HL-60/S4 treated with retinoic acid at 250 ng/mL for 4 days and 3 days (cell line): ENCODE data around the gene SCGB1A1.

ENCODE experiments used
- in situ Hi-C: fragments of 300-500 bp; cut with MboI; formaldehyde crosslinking; loops from 2 replicates; pipeline ENCODE4 v1.7.0; 2022; ENCODE audit warnings: low sequenced_read_pairs

Gene SCGB1A1

DNA sequence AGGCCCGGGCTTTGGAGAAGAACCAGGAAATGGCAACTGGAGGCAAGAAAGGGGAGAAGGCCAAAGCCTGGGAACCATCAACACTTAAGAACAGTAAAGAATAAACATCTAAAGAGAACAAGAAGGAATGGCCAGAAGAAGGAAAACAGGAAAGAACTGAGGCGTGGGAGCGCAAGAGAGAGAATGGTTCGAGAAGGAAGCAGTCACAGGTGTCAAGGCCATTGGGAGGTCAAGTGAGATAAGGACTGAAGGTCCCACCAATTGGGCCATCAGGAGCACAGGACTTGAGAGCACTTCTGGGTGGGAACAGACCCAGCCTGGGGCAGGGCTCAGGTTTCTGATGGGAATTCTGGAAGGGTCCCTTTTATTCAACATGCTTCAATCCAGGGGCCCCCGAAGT, 697 bp upstream of the SCGB1A1 start:
- in situ Hi-C loops: loop anchor here (10.0 to 25.0 kb wide), 3 partner anchors 144 to 444 kb away; partner anchors contain the start of gene EEF1G

DNA sequence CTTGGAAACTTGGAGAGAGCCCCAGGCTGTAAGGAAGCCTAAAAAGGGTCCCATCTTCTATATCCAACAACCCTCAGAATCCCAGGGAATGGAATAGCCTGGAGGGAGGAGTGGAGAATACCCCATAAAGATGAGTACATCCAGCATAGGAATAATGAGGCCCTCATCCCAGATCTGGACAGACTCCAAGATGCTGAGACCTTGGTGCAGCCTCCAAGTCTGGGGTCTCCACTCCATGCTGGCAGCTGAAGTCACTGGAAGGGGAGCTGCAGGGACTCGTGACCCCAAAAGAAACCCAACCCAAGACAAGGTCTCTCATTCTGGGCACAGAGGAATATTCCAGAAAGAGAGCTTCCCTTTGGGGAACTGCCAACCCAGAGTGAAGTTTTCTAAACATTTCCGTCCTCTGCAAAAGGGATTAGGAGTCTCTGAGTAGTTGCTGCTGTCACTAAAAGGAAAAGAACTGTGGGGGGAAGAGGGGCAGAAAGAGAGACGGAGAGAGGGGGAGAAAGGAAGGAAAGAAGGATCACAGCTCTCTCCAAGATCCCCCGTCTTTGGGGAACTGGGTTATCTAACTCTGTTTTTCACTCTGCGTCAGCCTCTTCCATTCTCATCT, 589 bp downstream of the SCGB1A1 start:
- in situ Hi-C loops: loop anchor here (10.0 to 25.0 kb wide), 3 partner anchors 143 to 443 kb away; partner anchors contain the start of gene EEF1G

DNA sequence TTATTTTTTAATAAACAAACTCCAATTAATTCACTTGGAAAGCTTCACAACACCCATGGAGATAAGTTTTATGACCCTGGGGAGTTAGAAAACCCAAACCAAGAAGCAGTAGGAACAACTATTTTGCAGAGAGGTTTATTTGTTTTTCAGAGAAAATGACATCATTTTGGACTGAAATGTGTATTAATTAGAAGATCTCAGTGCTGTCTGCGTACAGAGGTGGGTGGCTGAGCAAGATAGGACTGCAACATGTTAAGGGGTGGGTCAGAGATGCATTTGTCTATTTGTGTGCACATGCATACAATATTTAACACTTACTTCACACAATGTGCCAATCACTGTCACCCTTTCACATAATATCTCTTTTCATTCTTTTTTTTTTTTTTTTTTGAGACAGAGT, 1.1 kb downstream of the SCGB1A1 start:
- in situ Hi-C loops: loop anchor here (10.0 to 25.0 kb wide), 3 partner anchors 142 to 442 kb away; partner anchors contain the start of gene EEF1G

DNA sequence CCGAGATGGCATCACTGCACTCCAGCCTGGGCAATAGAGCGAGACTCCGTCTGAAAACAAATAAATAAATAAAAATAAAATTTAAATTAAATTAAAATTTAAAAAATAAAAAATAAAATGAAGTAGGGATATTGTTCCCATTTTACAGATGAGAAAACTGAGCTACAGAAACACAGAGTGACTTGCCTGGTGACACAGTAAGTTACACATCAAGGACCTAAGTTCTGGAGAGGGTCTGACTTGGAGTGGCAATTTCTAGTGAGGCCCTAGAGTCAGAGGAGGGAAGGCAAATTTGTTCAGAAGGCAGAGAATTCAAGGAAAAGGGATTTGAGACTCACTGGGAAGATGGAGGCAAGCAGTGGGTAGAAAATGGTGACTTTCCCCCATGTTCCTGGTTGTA, 2.0 kb downstream of the SCGB1A1 start:
- in situ Hi-C loops: loop anchor here (25.0 kb wide), 2 partner anchors 141 to 441 kb away; partner anchors contain the start of gene EEF1G

DNA sequence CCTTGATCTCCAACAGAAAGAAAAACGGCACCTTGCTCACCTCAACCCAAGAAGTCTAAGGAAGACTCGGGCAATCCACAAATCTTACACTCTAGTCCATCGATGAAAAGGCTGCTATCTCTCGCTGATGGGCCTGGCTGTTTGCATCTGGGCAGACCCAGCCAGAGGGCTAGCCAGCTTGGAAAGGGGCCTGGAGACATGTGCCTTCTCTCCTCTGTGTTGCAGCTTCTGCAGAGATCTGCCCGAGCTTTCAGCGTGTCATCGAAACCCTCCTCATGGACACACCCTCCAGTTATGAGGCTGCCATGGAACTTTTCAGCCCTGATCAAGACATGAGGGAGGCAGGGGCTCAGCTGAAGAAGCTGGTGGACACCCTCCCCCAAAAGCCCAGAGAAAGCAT, 3.2 kb downstream of the SCGB1A1 start:
- in situ Hi-C loops: loop anchor here (25.0 kb wide), 2 partner anchors 140 to 440 kb away; partner anchors contain the start of gene EEF1G

DNA sequence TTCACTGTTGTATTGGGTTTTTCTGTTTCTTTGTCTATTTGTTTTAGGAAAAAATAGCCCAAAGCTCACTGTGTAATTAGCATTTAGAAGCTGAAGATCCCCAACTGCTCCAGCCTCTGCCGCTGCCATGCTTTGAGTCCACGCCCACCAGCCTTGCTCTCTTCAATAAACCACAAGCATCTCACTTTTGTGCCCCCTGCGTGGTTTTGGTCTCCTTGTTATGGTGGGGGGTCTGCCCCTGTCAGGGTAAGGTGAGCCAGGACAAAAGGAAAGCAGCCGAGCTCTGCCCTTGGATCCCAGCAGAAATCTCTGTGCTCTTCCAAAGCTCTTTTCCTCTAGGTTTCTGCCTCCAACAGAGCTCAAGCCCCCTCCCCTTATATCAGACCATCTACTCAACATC, 4.2 kb downstream of the SCGB1A1 start:
- in situ Hi-C loops: loop anchor here (25.0 kb wide), 2 partner anchors 139 to 439 kb away; partner anchors contain the start of gene EEF1G

DNA sequence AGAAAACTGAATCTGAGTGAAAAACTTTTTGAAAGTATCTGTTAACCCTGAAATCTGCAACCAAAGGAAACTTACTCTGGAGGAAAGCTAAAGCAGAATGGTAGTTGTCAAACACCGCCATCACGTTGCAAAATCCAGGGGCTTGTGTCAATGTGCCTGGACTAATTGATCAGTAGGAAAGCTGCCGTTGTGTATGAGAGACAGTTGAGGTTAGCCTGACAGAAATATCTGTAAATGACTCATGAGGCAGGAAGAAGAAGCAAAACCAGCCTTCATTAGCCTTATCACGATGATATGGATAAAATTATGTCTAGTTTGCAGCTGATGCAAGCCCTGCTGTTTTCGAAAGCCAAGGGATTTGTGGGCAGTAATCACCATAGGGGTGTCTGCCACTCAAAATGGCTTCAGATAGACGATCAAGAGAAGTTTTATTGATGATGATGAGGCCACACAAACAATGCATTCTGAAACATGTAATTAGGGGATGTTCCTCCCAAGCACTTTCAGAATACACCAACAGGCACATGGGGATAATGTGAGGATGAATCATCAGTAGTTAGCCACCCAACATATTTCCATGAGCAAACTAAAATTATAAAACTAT, 8.9 kb downstream of the SCGB1A1 start:
- in situ Hi-C loops: no loop called here

DNA sequence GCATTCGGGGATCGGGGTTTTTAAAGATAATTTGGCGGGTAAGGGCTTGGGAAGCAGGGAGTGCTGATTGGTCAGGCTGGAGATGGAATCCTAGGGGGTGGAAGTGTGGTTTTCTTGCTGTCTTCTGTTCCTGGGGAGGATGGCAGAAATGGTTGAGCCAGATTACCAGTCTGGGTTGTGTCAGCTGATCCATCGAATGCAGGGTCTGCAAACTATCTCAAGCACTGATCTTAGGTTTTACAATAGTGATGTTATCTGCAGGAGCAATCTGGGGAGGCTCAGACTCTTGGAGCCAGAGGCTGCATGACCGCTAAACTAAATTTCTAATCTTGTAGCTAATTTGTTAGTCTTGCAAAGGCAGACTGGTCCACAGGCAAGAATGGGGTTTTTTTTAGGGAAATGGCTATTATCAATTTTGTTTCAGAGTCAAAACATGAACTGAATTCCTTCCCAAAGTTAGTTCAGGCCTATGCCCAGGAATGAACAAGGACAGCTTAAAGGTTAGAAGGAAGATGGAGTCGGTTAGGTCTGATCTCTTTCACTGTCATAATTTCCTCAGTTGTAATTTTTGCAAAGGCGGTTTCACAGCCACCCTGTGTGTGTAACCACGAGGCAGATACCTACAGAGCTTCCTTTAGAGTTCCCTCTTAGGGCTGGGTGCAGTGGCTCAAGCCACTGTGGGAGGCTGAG, 10.2 kb downstream of the SCGB1A1 start:
- in situ Hi-C loops: no loop called here

DNA sequence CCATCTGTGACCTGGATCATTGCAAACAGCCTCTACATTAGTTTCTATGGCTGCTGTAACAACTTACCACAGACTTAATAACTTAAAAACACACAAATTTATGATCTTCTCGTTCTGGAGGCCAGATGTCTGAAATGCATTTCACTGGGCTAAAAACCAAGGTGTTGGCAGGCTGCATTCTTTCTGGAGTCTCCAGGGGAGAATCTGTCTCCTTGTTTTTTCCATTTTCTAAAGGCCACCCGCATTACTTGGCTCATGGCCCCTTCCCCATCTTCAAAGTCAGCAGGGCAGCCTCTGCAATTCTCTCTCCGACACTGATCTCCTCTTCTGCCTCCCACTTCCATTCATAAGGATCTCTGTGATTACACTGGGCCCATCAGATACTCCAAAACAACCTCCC, 11.6 kb downstream of the SCGB1A1 start:
- in situ Hi-C loops: no loop called here

DNA sequence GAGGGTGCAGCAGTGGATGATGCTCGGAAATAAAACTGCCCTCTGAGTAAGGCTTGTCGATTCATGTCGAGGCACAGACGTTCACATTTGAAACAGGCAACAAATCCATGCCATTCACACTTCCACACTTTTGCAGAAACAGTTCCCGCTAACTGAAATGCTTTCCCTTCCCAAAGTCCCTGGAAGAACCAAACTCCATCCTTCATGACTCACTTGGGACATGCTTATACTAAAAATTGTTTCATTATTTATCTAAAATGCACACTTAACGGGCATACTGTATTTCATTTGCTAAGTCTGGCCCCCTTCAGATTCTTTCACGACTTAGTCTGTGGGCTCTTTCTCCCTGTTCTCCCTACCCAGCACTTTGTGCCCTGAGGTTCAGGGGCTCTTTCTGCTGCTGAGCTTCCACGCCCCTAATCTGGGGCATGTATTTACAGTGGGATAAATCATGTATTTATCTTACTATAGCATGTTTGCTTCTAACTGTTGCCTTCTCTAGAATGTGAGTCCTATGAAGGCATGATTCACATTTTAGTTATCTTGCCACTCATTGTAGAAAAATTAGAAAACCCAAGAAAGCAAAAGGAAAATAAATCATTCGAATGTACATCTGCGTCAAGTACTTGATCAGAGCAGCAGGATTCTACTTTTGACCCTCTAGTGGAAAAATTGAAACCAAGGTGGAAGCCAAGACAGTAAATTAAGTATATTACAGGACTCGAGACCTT, 12.5 kb downstream of the SCGB1A1 start:
- in situ Hi-C loops: no loop called here

DNA sequence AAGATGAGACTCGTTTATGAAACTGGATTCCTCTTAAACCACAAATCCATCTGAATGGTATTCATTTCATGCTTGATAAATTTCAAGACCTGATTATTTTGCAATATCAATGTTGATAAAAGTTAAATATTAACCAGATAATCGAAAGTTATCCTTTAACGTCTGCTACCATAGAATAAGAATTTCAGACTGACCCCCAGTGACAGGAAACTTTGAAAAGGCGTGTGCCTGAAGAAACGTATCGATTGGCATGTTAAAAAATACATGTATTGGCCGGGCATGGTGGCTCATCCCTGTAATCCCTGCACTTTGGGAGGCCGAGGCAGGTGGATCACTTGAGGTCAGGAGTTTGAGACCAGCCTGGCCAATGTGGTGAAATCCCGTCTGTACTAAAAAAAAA, 13.9 kb downstream of the SCGB1A1 start:
- in situ Hi-C loops: no loop called here

DNA sequence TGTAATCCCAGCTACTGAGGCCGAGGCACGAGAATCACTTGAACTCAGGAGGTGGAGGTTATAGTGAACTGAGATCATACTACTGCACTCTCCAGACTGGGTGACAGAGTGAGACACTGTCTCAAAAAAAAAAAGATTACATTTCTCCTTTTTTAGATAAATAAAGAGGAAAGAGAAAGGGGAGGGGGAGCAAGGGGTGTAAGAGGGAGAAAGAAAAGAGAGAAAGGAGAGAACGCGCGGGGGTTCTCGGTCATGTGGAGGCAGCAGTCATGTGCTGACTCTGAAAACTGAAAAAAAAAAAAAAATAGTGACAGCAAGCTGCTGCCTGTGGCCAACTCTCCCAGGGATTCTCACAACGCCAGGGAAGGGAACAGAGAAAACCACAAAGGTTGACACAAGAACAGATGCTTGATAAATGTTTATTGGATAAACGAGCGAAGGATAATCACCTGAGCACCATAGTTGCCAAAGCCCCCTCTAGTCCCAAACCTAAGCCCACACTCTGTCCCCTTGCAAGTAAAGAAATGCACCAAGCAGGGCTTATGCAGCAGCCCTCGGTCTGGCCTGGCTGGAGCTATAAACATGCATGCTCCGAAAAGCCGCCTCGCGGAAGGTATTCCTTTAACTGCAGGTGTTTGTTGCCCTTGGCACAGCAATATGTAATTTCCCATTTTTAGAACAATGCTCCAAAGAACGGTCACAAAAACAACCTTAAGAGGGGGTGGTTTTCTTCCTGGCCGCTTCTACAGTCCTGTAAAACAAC, 14.5 kb downstream of the SCGB1A1 start:
- in situ Hi-C loops: no loop called here

DNA sequence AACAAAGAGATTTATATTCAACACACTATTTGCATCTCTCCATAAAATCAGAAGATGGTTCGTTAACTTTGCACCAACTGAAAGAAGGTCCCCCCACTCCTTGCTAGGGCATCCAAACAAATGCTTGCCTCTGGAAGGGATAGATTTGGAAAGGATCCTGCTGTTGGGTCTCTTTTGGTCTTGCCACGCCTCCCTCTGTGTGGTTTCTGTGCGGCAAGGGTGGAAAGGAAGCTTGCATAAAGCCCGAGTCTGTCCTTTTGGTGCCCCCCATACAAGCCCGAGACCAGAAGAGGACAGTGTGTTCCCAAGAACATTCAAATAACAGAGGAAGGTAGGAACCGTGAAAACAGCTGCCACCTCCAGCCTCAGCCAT, 15.1 kb downstream of the SCGB1A1 start:
- in situ Hi-C loops: no loop called here

DNA sequence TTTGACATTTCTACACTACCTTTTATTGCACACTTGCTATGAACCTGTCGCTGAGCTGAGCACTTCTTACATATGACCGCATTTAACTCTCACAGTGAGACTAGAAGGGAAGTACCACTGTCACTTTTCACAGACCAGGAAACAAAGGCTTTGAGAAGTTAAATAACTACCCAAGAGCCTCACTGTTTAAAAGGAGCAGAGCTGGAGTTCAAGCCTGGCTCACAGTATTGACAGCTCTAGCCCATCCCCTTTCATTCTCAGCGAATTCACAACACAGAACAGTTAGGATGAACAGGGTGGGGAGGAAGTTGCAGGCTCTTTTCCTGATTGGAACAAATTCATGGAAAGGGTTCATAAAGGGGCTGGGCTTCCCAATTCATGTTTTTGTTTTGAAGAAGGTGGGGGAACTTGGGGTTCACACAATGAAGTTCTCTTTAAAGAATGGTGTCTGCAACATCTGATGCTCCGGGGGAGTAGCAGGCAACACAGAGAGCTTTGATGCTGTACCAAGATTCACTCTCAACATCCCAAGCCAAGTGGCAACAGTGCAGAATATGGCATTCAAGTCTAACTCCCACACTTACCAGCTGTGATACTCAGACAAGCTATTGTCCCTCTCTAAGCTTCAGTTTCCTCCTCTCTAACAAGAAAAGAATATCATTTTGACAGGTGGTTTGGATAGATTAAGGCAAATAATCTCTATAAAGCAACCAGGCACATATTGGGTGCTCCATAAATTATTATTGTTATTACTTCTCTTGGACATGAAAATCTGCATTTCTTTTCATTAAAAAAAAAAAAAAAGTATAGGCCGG, 17.2 kb downstream of the SCGB1A1 start:
- in situ Hi-C loops: no loop called here

DNA sequence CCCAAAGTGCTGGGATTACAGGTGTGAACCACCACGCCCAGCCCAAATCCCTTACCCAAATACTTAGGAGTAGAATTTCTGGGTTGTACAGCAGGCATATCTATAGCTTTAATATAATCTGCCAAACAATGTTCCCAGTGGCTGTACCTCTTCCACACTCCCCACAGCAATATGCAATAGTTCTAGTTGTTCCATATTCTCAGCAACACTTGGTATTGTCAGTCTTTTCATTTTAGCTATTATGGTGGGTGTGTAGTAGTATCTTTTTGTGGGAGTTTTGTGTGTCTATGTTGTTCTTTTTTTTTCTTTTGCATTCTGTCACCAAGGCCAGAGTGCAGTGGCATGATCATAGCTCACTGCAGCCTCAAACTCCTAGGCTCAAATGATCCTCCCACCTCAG, 18.8 kb downstream of the SCGB1A1 start:
- in situ Hi-C loops: no loop called here

DNA sequence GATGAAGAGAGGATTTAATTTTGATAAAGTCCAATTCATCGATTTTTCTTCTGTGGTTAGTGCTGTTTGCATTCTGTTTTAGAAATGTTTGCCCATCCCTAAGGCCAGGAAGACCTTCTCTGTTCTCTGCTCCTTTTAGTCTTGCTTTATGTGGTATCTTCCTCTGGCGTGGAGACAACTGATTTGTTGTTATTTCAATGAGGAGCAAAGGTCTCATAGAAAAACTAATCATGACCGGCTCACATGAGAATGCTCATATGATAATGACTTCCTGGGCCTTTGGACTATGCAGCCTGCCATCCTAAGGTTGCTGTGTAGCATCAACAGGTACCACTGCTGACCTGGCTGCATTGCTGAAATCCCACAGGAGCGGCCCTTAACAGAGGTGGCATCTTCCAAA, 19.8 kb downstream of the SCGB1A1 start:
- in situ Hi-C loops: no loop called here

DNA sequence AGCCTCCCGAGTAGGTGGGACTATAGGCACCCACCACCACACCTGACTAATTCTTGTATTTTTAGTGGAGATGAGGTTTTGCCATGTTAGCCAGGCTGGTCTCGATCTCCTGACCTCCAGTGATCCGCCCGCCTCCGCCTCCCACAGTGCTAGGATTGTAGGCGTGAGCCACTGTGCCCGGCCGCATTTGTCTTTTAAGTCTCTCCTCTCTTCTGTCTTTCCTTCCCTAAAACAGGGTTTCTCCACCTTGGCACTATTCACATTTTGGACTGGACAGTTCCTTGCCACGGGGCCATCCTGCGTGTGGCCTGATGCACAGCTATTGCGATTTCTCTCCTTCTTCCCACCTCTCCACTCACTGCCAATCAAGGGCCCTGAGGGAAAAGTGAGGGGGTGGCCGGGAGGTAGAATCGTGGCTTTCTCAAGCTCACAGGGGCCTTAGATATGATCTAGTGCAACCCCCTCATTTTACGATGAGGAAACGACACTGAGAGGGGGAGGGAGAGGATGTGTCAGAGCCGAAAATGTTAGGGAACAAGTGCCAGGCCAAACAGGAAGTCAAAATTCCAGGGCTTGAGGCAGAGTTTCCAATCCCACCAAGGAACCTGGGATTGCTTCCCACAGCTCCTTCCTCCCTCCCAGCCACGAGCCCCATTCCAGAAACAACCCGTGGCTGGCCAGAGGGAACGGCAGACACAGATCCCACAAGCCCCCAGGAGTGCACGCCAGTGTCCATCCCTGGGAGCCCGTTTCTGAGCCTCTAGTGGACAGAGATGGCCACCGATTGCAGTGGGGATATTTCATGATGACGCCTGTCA, 21.2 kb downstream of the SCGB1A1 start:
- in situ Hi-C loops: no loop called here

DNA sequence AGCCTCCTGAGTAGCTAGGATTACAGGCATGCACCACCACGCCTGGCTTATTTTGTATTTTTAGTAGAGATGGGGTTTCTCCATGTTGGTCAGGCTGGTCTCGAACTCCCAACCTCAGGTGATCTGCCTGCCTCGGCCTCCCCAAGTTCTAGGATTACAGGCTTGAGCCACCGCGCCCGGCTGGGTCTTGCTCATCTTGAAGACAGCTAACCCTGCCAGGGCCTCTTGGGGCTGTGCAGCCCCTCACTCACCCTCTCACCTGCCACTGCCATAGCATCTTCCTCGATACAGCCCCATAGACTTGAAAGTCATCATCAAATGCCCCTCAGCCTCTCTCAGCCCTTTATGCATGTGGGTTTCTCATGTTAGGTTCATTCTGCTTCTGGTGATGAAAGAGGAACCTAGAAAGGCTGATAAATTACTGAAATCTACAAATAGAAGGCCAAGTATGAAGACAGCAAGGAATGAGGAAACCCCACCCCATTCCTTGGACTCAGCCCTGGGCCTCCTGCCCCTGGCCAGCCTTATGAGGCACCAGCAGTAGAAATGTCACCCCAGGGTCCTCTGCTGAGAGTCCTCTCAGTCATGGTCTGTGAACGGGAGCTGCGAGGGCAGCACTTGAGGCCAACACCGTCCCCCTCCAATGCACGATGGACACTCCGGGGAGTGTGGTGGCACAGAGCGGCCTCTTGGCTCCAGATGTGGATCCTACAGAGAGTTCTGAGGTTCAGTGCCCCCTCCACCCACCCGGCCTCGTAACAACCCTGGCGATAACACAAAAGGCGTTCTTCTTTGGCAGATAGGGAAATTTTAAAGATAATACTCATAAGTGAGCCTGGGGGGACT, 24.8 kb downstream of the SCGB1A1 start:
- in situ Hi-C loops: no loop called here
